GM18858 (cell line): Measurements from ENCODE around the gene STIP1.
"Not testable (repeated sequence)": the region's sequence is repeated elsewhere in the genome, so short reads cannot be mapped to it uniquely, and the experiment has no call there.

ENCODE experiments used
- ATAC-seq: cut with Tn5 transposase; IDR thresholded peaks from one replicate; pipeline ENCODE4 v1.9.1; 2021; ENCODE audit not compliant: unreplicated experiment

The STIP1 gene

GRCh38 chr11:64157631-64158394 is 28.2 kb upstream of the STIP1 start:
- no peak for ATAC-seq

DNA sequence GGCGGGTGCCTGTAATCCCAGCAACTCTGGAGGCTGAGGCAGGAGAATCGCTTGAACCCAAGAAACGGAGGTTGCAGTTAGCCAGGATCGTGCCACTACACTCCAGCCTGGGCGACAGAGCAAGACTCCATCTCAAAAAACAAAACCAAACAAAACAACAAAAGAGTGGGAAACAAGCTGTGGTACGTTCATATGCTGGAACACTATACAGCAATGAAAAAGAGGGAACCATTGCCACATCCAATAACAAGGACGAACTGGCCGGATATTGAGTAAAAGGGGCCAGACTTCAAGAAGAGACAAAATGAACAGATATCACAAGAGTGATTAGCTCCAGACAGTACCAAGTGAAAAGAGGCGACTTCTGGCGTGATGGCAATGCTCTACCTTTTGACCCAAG is 24.9 kb upstream of the STIP1 start:
- ATAC-seq: no peak

DNA sequence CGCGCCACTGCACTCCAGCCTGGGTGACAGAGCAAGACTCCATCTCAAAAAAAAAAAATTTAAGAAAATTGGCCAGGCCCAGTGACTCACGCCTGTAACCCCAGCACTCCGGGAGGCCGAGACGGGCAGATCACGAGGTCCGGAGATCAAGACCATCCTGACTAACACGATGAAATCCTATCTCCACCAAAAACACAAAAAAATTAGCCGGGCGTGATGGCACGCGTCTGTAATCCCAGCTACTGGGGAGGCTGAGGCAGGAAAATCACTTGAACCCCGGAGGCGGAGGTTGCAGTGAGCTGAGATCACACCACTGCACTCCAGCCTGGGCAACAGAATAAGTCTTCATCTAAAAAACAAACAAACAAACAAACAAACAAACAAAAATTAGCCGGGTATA is 23.2 kb upstream of the STIP1 start:
- not testable (repeated sequence) for ATAC-seq

DNA sequence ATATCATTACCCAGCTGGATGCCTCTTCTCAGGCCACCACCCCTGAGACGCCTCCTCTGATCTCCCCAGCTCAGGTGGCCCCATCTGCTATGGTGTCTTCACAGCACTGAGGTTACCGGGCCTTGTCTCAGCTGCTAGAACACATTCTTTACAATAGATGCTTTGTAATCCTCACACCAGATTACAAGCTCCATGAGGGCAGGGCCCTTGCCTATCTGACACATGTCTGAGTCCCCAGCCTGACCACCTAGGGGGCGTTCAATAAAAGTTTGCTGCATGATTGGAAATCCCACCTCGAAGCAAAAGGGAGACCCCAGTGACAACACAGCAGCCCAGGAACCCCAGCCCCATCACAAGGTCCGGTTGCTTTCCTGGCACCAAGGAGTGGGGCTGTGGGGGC is 22.0 kb upstream of the STIP1 start:
- ATAC-seq: no peak

GRCh38 chr11:64164392-64165312 is 21.3 kb upstream of the STIP1 start:
- no peak for ATAC-seq

- no peak for ATAC-seq
These were observed 20.5 kb upstream of the STIP1 start for GRCh38 chr11:64165481-64165841.

DNA sequence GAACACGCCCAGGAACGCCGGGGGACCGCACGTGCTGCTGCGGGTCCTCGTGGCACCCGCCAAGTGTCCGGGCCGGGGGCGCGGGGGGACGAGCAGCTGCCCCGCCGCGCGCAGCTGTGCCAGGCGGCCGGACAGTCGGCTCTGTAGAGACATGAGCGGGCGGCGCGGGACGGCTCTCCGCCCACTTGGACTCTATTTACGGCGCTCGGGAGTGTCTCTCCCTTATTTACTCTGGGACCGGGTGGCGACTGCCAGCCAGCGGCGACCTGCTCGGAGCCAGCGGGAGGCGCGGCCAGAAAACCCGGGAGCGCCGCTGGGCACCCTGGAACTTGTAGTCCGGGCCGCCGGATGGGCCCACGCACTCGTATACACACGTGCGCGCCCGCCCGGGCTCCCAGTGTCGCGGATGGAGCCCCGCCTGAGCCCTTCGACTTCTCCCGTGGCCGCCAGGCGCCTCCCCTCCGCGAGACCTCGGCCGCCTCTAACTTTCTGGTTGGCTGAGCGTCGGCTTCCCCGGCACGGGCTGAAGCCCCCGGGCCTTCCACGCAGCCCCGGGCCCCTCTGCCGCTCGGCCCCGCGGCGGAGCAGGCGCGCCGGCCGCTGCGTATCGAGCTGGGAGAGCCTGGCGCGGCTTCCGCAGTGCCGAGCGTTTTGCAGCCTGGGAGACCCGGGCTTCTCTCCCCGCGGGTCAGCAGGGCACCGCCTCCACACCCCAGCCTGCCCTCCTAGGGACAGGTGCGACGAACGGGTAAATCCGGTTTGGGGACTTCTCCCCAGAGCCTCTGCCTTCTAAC is 19.9 kb upstream of the STIP1 start, which contains the start of gene MACROD1:
Gene MACROD1 (minus strand): TSS at position 272 of the 794 bp plus-strand sequence. CDS start 119 bp downstream, at position 153.
- no peak for ATAC-seq

GRCh38 chr11:64170419-64170818 is 15.6 kb upstream of the STIP1 start:
- ATAC-seq: no peak

- no peak for ATAC-seq
These were observed 12.2 kb upstream of the STIP1 start for GRCh38 chr11:64173616-64174355.

DNA sequence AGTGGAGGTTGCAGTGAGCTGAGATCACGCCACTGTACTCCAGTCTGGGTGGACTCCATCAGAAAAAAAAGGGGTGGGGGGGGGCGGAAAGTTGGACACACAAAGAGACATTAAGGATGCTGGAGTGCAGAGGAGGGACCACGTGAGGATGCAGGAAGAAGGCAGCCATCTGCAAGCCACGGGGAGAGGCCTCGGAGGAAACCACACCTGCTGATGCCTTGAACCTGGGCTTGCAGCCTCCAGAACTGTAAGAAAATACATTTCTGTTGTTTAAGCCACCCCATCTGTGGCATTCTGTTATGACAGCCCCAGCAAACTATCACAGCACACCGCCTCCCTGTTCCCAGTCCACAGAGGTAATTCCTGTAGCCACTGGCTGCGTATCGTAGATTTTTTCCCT is 9.2 kb upstream of the STIP1 start:
- no peak for ATAC-seq

DNA sequence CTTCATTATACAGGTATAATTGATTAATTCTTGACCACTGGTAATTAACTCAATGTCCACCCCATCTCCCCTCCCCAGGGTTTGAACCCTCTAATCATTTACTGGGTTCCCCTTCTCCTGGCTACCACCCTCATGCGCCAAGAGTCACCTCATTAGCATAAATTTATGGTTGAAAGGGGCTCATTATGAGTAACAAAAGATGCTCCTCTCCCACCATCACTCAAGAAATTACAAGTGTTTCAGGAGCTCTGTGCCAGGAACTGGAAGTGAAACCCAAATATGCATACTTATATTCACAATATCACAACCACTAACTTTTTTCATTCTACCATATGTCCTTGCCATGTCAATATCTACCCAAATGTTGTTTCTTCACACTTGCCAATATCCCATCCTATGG is 7.8 kb upstream of the STIP1 start:
- ATAC-seq: no peak

- ATAC-seq: no peak
These were observed 6.9 kb upstream of the STIP1 start for GRCh38 chr11:64178951-64179639.

DNA sequence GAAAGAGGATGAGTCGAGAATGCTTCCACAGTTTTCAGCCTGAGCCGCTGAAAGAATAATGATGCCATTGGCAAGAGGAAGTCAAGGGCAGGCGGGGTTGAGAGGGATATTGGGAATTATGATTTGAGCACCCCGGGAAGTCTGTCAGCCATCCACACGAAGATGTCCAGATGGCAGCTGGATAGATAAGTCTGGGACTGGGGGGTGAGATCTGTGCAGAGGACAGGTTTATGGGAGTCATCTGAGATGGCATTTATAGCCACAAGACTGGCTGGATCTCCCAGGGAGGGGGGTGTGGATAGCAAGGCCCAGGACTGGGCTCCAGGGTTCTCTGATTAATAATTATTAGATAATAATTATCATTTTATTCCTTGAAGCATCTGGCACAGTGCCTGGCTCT is 5.1 kb upstream of the STIP1 start:
- ATAC-seq: no peak

GRCh38 chr11:64181506-64182411 is 4.2 kb upstream of the STIP1 start:
- no peak for ATAC-seq

- no peak for ATAC-seq
These were observed 2.1 kb upstream of the STIP1 start for GRCh38 chr11:64183890-64184289.

DNA sequence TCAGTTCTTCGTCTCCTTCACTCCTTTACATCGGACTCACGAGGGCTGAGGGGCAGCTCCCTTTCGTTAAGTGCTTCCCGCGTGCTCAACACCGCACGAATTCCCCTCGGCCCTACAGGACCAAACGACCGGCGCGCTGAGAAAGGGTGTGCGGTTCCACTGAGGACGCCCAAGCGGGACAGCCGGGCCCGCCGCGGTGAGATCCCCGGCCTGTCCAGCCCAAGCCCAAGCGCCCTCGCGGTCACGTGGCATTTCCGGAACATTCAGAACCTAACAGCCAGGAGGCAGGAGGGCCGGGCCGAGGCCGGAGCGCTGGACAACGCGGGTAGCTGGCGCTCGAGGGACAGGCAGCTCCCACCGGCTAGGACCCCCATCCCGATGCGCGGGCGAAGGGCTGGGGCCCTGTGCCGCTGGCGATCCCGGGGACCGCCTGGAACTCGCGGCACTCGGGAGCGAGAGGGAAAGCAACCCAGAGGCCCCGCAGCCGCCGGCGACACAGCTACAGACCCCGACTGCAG is 737 bp upstream of the STIP1 start:
- ATAC-seq: peak; percentile 19

DNA sequence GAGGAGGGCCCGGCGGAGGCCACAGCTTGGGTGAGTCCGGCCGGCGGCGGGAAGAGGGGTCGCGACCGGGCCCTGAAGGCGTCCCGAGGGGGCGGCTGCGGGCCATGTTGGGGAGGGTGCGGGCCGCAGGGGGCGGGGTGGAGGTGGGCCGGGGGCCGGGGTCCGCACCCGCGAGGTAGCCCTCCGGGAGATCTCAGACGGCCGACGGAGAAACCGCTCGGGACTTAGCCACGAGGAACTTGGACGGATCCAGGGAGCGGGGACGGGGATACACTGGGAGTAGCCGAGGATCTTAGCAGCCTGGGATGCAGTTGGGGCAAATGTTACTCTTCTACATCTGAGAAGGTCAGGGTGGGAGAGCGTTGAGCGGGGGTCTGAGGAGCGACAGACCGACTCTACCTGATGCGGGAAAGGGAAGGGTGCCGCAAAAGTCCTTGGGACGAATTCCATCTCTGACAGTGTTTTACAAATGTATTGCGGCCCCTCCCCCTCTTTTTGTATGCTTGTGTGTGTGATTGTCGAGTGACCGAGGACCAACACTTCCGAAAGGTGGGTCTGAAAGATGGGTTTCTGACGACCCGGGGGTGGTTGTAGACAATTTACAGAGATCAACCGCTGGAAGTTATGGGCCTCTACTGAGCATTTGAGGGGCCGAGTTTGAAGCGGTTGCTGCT is 658 bp downstream of the STIP1 start:
- ATAC-seq: no peak

DNA sequence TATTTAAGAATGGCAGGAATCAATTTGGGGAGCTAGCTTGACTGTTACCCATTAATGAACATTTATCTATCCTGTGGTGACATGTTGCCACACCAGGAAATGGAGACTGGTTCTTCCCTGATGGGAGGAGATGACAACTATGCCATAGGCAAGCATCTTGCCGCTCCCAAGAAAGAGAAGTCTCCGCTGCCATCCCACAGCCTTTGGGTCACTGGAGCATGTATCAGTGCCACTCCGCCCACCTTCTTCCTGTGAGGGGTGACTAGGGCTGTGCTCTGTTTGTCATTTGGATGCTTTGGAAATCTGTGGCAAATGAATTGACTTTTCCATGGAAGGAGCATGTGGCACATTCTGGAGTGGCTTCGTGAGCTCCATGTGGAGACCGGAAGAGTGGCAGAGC is 6.5 kb downstream of the STIP1 start:
- ATAC-seq: no peak
